Measurements from ENCODE around the gene ACTG2.

DNA sequence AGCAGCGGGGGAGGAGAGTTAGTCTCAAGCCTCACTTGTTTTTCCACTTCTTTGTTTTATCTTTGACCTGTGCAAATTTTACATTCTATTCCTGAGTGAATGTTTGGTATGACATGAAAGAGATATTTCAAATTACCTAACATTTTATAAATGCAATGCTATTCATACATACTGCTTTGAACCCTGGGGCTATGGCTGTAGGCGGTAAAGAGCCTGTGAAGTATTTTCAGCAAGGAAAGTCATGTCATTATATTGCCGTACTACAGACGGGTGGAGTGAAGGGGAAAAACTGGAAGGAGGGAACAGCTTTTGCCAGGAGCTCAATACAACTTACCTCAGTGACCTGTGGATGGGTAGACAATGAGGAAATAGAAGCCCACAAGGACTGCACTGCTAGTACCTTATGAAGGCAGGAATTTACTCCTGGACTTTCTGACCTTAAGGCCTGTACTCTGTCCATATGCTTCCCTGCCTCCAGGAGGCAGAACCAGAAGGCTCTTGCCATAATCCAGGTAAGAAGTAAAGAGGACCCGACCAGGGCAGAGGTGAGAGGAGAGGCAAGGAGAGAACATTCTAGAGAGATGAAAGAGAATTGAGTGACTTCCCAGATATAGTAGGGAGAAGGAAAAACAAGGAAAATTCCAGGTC, 63.5 kb downstream of the ACTG2 start:
- TF ChIP-seq, protein P1, sequence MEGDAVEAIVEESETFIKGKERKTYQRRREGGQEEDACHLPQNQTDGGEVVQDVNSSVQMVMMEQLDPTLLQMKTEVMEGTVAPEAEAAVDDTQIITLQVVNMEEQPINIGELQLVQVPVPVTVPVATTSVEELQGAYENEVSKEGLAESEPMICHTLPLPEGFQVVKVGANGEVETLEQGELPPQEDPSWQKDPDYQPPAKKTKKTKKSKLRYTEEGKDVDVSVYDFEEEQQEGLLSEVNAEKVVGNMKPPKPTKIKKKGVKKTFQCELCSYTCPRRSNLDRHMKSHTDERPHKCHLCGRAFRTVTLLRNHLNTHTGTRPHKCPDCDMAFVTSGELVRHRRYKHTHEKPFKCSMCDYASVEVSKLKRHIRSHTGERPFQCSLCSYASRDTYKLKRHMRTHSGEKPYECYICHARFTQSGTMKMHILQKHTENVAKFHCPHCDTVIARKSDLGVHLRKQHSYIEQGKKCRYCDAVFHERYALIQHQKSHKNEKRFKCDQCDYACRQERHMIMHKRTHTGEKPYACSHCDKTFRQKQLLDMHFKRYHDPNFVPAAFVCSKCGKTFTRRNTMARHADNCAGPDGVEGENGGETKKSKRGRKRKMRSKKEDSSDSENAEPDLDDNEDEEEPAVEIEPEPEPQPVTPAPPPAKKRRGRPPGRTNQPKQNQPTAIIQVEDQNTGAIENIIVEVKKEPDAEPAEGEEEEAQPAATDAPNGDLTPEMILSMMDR (conservative IDR thresholded peaks at IDR 0.05): no peak
- TF ChIP-seq EZH2 (IDR thresholded peaks at IDR 0.05; ENCODE audit: low read depth): no peak
